ENCODE data around the gene ANKMY1.

ANKMY1 gene

GRCh38 chr2:240461471-240462072, 96.2 kb downstream of the ANKMY1 start:
- Histone ChIP-seq H3K4me1 (ENCODE audit: control insufficient read depth, insufficient read depth, low read length) (no peaks in the 10 kb centered on the region), H3K36me3 (ENCODE audit: control insufficient read depth in 2 of 2, insufficient read depth in 1 of 2, low read length in 2 of 2) (peaks cover 0 to 26% of the 10 kb centered on the region in 2 experiments; a peak in 1 of 3 replicates), H3K27ac (ENCODE audit: extremely low read depth, low read depth, low read length) (no peak overlapping the region), H3K4me3 (ENCODE audit: low read depth, low read length) (no peak overlapping the region), H3K9me3 (ENCODE audit: control insufficient read depth, insufficient read depth, low read depth, low read length) (no peaks in the 10 kb centered on the region)
- ChIA-PET CTCF (interaction anchor here (1.2 kb wide), 1 partner anchor 27 kb away, joined by 4 read pairs; no protein-coding TSS in a partner anchor), POLR2A (no interaction called here)
- no peak for TF ChIP-seq ZNF214 (tag by site-specific recombination; IDR thresholded peaks at IDR 0.05; ENCODE audit: borderline replicate concordance)
- no peak for TF ChIP-seq ZNF701 (tag by site-specific recombination; IDR thresholded peaks at IDR 0.05)
- TF ChIP-seq ZNF302 (tag by site-specific recombination; IDR thresholded peaks at IDR 0.05; ENCODE audit: low read depth): no peak
- TF ChIP-seq ZNF658 (tag by site-specific recombination; IDR thresholded peaks at IDR 0.05): no peak
- no peak for TF ChIP-seq ZSCAN30 (tag by site-specific recombination; IDR thresholded peaks at IDR 0.05)
- no peak for TF ChIP-seq GLI2 (tag by site-specific recombination; IDR thresholded peaks at IDR 0.05; ENCODE audit: borderline replicate concordance, low read depth)
- TF ChIP-seq ZSCAN5A (tag by site-specific recombination; IDR thresholded peaks at IDR 0.05): no peak
- no peak for TF ChIP-seq ZNF362 (tag by site-specific recombination; IDR thresholded peaks at IDR 0.05)
- TF ChIP-seq HOXA7 (CRISPR knock-in tag; IDR thresholded peaks at IDR 0.05; ENCODE audit: borderline replicate concordance): no peak
- TF ChIP-seq ZNF639 (tag by site-specific recombination; IDR thresholded peaks at IDR 0.05): no peak
- no peak for TF ChIP-seq ZNF501 (tag by site-specific recombination; IDR thresholded peaks at IDR 0.05)
- TF ChIP-seq ZNF580 (tag by site-specific recombination; IDR thresholded peaks at IDR 0.05): no peak
- TF ChIP-seq OSR2 (tag by site-specific recombination; IDR thresholded peaks at IDR 0.05): no peak
- no peak for TF ChIP-seq SCRT1 (tag by site-specific recombination; IDR thresholded peaks at IDR 0.05; ENCODE audit: borderline replicate concordance)
- TF ChIP-seq SETDB1 (IDR thresholded peaks at IDR 0.05; ENCODE audit: insufficient read length, low read length): no peak
- no peak for TF ChIP-seq SCRT2 (tag by site-specific recombination; IDR thresholded peaks at IDR 0.05)
- no peak for TF ChIP-seq ZNF138 (tag by site-specific recombination; IDR thresholded peaks at IDR 0.05; ENCODE audit: borderline replicate concordance)
- TF ChIP-seq ZNF555 (tag by site-specific recombination; conservative IDR thresholded peaks at IDR 0.05): no peak

GRCh38 chr2:240460781-240461431, 96.9 kb downstream of the ANKMY1 start:
- POLR2A ChIA-PET: no interaction called here

More at GRCh38 chr2:240460781-240461431, 96.9 kb downstream of the ANKMY1 start:
- CTCF ChIA-PET: interaction anchor here (1.2 kb wide), 1 partner anchor 27 kb away, joined by 4 read pairs; no protein-coding TSS in a partner anchor
- H3K36me3 ChIP-seq (ENCODE audit: control insufficient read depth in 2 of 2, insufficient read depth in 1 of 2, low read length in 2 of 2): peaks cover 0 to 26% of the 10 kb centered on the region in 2 experiments; a peak in 1 of 3 replicates
- H3K4me3 ChIP-seq (ENCODE audit: low read depth, low read length): no peak overlapping the region
- no peak for TF ChIP-seq ZNF140 (tag by site-specific recombination; IDR thresholded peaks at IDR 0.05)
- TF ChIP-seq ZNF626 (tag by site-specific recombination; IDR thresholded peaks at IDR 0.05): no peak
- TF ChIP-seq ZNF76 (tag by site-specific recombination; IDR thresholded peaks at IDR 0.05; ENCODE audit: borderline replicate concordance, low read depth): no peak
- TF ChIP-seq ZNF302 (tag by site-specific recombination; IDR thresholded peaks at IDR 0.05; ENCODE audit: low read depth): no peak
- TF ChIP-seq ZNF624 (tag by site-specific recombination; IDR thresholded peaks at IDR 0.05): no peak
- no peak for TF ChIP-seq ZNF600 (tag by site-specific recombination; IDR thresholded peaks at IDR 0.05)
- TF ChIP-seq ZBTB10 (tag by site-specific recombination; IDR thresholded peaks at IDR 0.05): no peak
- no peak for TF ChIP-seq ZNF623 (tag by site-specific recombination; IDR thresholded peaks at IDR 0.05)
- H3K27ac ChIP-seq (ENCODE audit: extremely low read depth, low read depth, low read length): no peak overlapping the region
- no peaks in the 10 kb centered on the region for H3K9me3 ChIP-seq (ENCODE audit: control insufficient read depth, insufficient read depth, low read depth, low read length)
- no peaks in the 10 kb centered on the region for H3K4me1 ChIP-seq (ENCODE audit: control insufficient read depth, insufficient read depth, low read length)

Measured in HEK293 (cell line).